SK-N-SH (cell line): ENCODE data around the gene GGA2. TPM values are rescaled to one million over a fixed set of nuclear protein-coding genes. Genes with fewer than 3 reads are reported as not detected.

Experiments
- CTCF ChIA-PET: fragments of 300-600, 350-600 bp; formaldehyde crosslinking; extraction: SDS; loops from one replicate; lab custom pipeline; 2021; lab: Yijun Ruan, JAX
- POLR2A ChIA-PET: fragments of 350-600 bp; sonication (Branson Sonifier 250); formaldehyde crosslinking; extraction: SDS; loops from one replicate; lab custom pipeline; 2020; ENCODE audit warnings: antibody characterized with exemption, inconsistent platforms; lab: Yijun Ruan, JAX
- DNase-seq: peaks from one replicate; pipeline ENCODE4 v3.0.0; 2012
- H2AFZ ChIP-seq: fragments of 200-600 bp; sonication (generic); 2 replicates; pipeline ENCODE4 v1.8.1; 2016; ENCODE audit warnings: antibody characterized with exemption, mild to moderate bottlenecking, low read depth
- H3F3A ChIP-seq: fragments of 200-600 bp; sonication (generic); replicated peaks from 2 replicates; pipeline ENCODE3; 2016; ENCODE audit warnings: antibody characterized with exemption, mild to moderate bottlenecking; ENCODE audit not compliant: insufficient read depth
- H3K27ac ChIP-seq, 2 experiments: fragments of 200-500 bp in 1 of 2; fragments of 200-600 bp in 1 of 2; sonication (Bioruptor generic) in 1 of 2; sonication (generic), shearing (Covaris generic) in 1 of 2; 2 replicates each; pipeline versions ENCODE4 v1.5.1 to v1.6.1; 2014 to 2016; ENCODE audit warnings: low read depth in 2 of 2, inconsistent platforms in 1 of 2, low read length in 1 of 2, mild to moderate bottlenecking in 1 of 2, mixed read lengths in 1 of 2
- H3K27me3 ChIP-seq: fragments of 200-600 bp; sonication (generic), shearing (Covaris generic); 2 replicates; pipeline ENCODE4 v1.6.1; 2016; ENCODE audit warnings: mixed run types; ENCODE audit not compliant: insufficient read depth
- H3K36me3 ChIP-seq, 2 experiments: fragments of 200-500 bp in 1 of 2; fragments of 200-600 bp in 1 of 2; sonication (Bioruptor generic) in 1 of 2; sonication (generic) in 1 of 2; replicated peaks in 1 of 2; 2 replicates each; pipeline versions ENCODE3 to v1.5.1; 2014 to 2016; ENCODE audit warnings: low read length in 1 of 2, mild to moderate bottlenecking in 1 of 2; ENCODE audit not compliant: insufficient read depth in 2 of 2, control insufficient read depth in 1 of 2
- H3K4me1 ChIP-seq, 2 experiments: fragments of 200-500 bp in 1 of 2; fragments of 200-600 bp in 1 of 2; sonication (Bioruptor generic) in 1 of 2; sonication (generic), shearing (Covaris generic) in 1 of 2; 2 replicates each; pipeline versions ENCODE4 v1.5.1 to v1.6.1; 2014 to 2016; ENCODE audit warnings: low read depth in 1 of 2, low read length in 1 of 2, mixed run types in 1 of 2; ENCODE audit not compliant: insufficient read depth in 2 of 2, control insufficient read depth in 1 of 2
- H3K4me2 ChIP-seq: fragments of 200-600 bp; sonication (generic), shearing (Covaris generic); 2 replicates; pipeline ENCODE4 v1.6.1; 2017; ENCODE audit warnings: mixed run types
- H3K4me3 ChIP-seq, 2 experiments: fragments of 200-500 bp in 1 of 2; fragments of 200-600 bp in 1 of 2; sonication (Bioruptor generic) in 1 of 2; sonication (generic), shearing (Covaris generic) in 1 of 2; 2 replicates each; pipeline versions ENCODE4 v1.5.1 to v1.8.1; 2014 to 2016; ENCODE audit warnings: low read depth in 2 of 2, inconsistent platforms in 1 of 2, low read length in 1 of 2, mild to moderate bottlenecking in 1 of 2, mixed read lengths in 1 of 2, moderate library complexity in 1 of 2
- H3K79me2 ChIP-seq: fragments of 200-600 bp; sonication (generic); 2 replicates; pipeline ENCODE4 v1.8.1; 2017; ENCODE audit warnings: mild to moderate bottlenecking; ENCODE audit not compliant: insufficient read depth
- H3K9ac ChIP-seq: fragments of 200-600 bp; sonication (generic); 2 replicates; pipeline ENCODE4 v1.6.1; 2017; ENCODE audit warnings: mixed run types
- H3K9me2 ChIP-seq: fragments of 200-600 bp; sonication (generic); 2 replicates; pipeline ENCODE4 v1.6.1; 2017; ENCODE audit warnings: mixed run types
- H3K9me3 ChIP-seq: fragments of 200-600 bp; sonication (generic); 2 replicates; pipeline ENCODE4 v1.6.1; 2017; ENCODE audit warnings: mixed run types, mild to moderate bottlenecking, moderate library complexity
- H4K20me1 ChIP-seq: fragments of 200-600 bp; sonication (generic); 2 replicates; pipeline ENCODE4 v1.6.1; 2017; ENCODE audit warnings: mild to moderate bottlenecking, mixed run types; ENCODE audit not compliant: insufficient read depth
- CHD2 ChIP-seq: fragments of 150-350 bp; IDR thresholded peaks from 2 replicates; pipeline ENCODE4 v1.6.1; 2018; ENCODE audit warnings: low read length; ENCODE audit not compliant: partially characterized antibody
- ELF1 ChIP-seq: IDR thresholded peaks from 2 replicates; pipeline ENCODE4 v1.4.0; 2012
- EP300 ChIP-seq, 2 experiments: IDR thresholded peaks; 2 replicates each; pipeline versions ENCODE4 v1.4.0 to v1.6.1; 2012; ENCODE audit warnings: borderline replicate concordance in 1 of 2, low read depth in 1 of 2, low read length in 1 of 2
- EZH2phosphoT487 ChIP-seq: fragments of 200-600 bp; sonication (generic); IDR thresholded peaks from 2 replicates; pipeline ENCODE4 v1.6.1; 2017; ENCODE audit warnings: low read depth, mixed run types, mild to moderate bottlenecking, antibody characterized with exemption, moderate library complexity, borderline replicate concordance
- FOXM1 ChIP-seq: IDR thresholded peaks from 2 replicates; pipeline ENCODE4 v1.4.0; 2012; ENCODE audit warnings: low read depth, mild to moderate bottlenecking
- GABPA ChIP-seq: IDR thresholded peaks from 2 replicates; pipeline ENCODE4 v1.4.0; 2012; ENCODE audit warnings: low read depth, mild to moderate bottlenecking
- MXI1 ChIP-seq: IDR thresholded peaks from 2 replicates; pipeline ENCODE4 v1.6.1; 2012; ENCODE audit warnings: mild to moderate bottlenecking, low read depth, low read length, improper control_type of control experiment
- NFIC ChIP-seq: IDR thresholded peaks from 2 replicates; pipeline ENCODE4 v1.4.0; 2012; ENCODE audit warnings: borderline replicate concordance
- POLR2AphosphoS5 ChIP-seq: IDR thresholded peaks from 2 replicates; pipeline ENCODE4 v1.6.1; 2012; ENCODE audit warnings: low read depth, low read length
- RAD21 ChIP-seq: IDR thresholded peaks from 2 replicates; pipeline ENCODE4 v1.6.1; 2012; ENCODE audit warnings: mild to moderate bottlenecking, low read length
- RXRA ChIP-seq: IDR thresholded peaks from 2 replicates; pipeline ENCODE4 v1.4.0; 2012; ENCODE audit warnings: low read depth, mild to moderate bottlenecking, borderline replicate concordance
- SIN3A ChIP-seq: IDR thresholded peaks from 2 replicates; pipeline ENCODE4 v1.6.1; 2012; ENCODE audit warnings: low read depth, mild to moderate bottlenecking, low read length, moderate library complexity, borderline replicate concordance
- TAF1 ChIP-seq: IDR thresholded peaks from 2 replicates; pipeline ENCODE4 v1.6.1; 2012; ENCODE audit warnings: low read depth, mild to moderate bottlenecking, low read length, moderate library complexity, borderline replicate concordance
- TCF12 ChIP-seq: IDR thresholded peaks from 2 replicates; pipeline ENCODE4 v1.4.0; 2012
- TEAD4 ChIP-seq: IDR thresholded peaks from 2 replicates; pipeline ENCODE4 v1.4.0; 2012; ENCODE audit warnings: mild to moderate bottlenecking, borderline replicate concordance; ENCODE audit not compliant: insufficient read depth
- YY1 ChIP-seq: IDR thresholded peaks from 2 replicates; pipeline ENCODE4 v1.4.0; 2012; ENCODE audit warnings: low read depth, mild to moderate bottlenecking
- WGBS: methylation state at CpG from one replicate; pipeline ENCODE4 v1.1.6; 2017; ENCODE audit warnings: low lambda C conversion rate; 5-methylcytosine and 5-hydroxymethylcytosine counted together
- polyA plus RNA-seq, 3 experiments: library from polyadenylated mRNA; depleted of rRNA; stranded (reverse); fragments of >200 nt; gene quantifications; 2 replicates each; pipeline ENCODE4 v1.2.3, GENCODE V29; 2012
- TF ChIP-seq, protein P1 (sequence below): fragments of 150-350 bp; IDR thresholded peaks from 2 replicates; pipeline ENCODE4 v1.6.1; 2017; ENCODE audit warnings: antibody characterized with exemption, low read length, low read depth, borderline replicate concordance
- TF ChIP-seq, protein P2 (sequence below): fragments of 200-600 bp; sonication (generic); IDR thresholded peaks from 2 replicates; pipeline ENCODE4 v1.6.1; 2017; ENCODE audit warnings: antibody characterized with exemption, mild to moderate bottlenecking, moderate library complexity
- TF ChIP-seq, protein P3 (sequence below): IDR thresholded peaks from 2 replicates; pipeline ENCODE4 v1.4.0; 2012; ENCODE audit warnings: low read depth
- TF ChIP-seq, protein P4 (sequence below): fragments of 150-350 bp; IDR thresholded peaks from 2 replicates; pipeline ENCODE4 v1.6.1; 2016; ENCODE audit warnings: mild to moderate bottlenecking, low read depth, low read length

GGA2 gene
- polyA plus RNA-seq, 1 of the 3 experiments (the other 2 are of a cell fraction) = 23.4 TPM

DNA sequence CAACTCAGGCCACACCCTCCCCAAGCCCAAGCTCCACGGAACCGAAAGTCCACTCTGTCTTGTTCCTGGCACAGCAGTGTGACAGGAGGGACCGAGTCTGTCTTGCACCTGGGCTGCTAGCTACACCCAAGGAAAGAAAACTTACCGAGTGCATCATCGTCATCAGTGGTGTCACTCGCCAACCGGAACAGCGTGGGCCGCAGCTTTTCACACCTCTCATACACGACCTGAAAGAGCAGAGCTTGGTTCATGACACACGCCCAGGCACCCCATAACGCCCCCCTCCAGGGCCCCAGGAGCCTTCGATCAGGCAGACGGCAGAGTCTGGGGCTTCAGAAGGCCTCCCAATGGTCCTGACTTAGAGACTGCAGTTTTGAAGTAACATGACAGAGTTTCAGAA is 27.5 kb downstream of the GGA2 start:
- H3K9ac ChIP-seq = no peak overlapping the region
- H3F3A ChIP-seq = no peaks in the 10 kb centered on the region
- no peak overlapping the region for H2AFZ ChIP-seq
- H3K4me3 ChIP-seq = no peak overlapping the region
- H3K9me3 ChIP-seq = no peaks in the 10 kb centered on the region
- no peaks in the 10 kb centered on the region for H3K4me1 ChIP-seq
- H3K27me3 ChIP-seq = no peaks in the 10 kb centered on the region
- no peak for DNase-seq
- no peaks in the 10 kb centered on the region for H3K79me2 ChIP-seq
- WGBS = 95% methylated on average over 14 of the region's 14 CpGs
- POLR2A ChIA-PET = no interaction called here
- CTCF ChIA-PET = no interaction called here
- no peak overlapping the region for H3K27ac ChIP-seq
- TF ChIP-seq TCF12 (no peak), TEAD4 (no peak), EP300 (IDR thresholded peaks at IDR 0.05; ENCODE audit: borderline replicate concordance in 1 of 2, low read depth in 1 of 2, low read length in 1 of 2) (no peak), ELF1 (no peak), SIN3A (no peak), TAF1 (no peak), POLR2AphosphoS5 (no peak), EZH2phosphoT487 (no peak), RXRA (no peak), FOXM1 (no peak), MXI1 (no peak)
- TF ChIP-seq, protein P1, sequence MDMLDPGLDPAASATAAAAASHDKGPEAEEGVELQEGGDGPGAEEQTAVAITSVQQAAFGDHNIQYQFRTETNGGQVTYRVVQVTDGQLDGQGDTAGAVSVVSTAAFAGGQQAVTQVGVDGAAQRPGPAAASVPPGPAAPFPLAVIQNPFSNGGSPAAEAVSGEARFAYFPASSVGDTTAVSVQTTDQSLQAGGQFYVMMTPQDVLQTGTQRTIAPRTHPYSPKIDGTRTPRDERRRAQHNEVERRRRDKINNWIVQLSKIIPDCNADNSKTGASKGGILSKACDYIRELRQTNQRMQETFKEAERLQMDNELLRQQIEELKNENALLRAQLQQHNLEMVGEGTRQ = no peak
- TF ChIP-seq, protein P2, sequence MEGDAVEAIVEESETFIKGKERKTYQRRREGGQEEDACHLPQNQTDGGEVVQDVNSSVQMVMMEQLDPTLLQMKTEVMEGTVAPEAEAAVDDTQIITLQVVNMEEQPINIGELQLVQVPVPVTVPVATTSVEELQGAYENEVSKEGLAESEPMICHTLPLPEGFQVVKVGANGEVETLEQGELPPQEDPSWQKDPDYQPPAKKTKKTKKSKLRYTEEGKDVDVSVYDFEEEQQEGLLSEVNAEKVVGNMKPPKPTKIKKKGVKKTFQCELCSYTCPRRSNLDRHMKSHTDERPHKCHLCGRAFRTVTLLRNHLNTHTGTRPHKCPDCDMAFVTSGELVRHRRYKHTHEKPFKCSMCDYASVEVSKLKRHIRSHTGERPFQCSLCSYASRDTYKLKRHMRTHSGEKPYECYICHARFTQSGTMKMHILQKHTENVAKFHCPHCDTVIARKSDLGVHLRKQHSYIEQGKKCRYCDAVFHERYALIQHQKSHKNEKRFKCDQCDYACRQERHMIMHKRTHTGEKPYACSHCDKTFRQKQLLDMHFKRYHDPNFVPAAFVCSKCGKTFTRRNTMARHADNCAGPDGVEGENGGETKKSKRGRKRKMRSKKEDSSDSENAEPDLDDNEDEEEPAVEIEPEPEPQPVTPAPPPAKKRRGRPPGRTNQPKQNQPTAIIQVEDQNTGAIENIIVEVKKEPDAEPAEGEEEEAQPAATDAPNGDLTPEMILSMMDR = no peak
- H3K4me2 ChIP-seq = no peak overlapping the region
- H3K36me3 ChIP-seq = peaks cover 30 to 60% of the 10 kb centered on the region in 2 experiments
- H4K20me1 ChIP-seq = no peaks in the 10 kb centered on the region
- H3K9me2 ChIP-seq = no peaks in the 10 kb centered on the region

DNA sequence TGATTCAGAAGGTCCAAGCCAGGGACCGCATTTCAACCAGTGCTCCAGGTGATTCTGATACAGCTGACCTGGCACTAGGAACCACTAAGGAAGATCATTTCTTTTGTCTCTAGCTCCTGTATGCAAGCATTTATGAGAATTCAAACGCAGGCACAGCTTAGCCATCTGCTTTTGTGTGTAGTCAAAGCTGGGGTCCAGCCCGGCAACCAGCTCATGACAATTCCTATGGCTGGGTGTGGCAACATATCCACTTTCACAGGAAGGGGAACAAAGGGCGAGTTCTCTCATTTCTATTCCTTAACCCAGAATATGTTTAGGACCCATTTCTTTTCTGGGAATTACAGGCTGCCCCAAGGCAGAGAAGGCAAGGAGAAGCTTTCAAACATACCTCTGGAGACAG is 30.0 kb downstream of the GGA2 start:
- no peaks in the 10 kb centered on the region for H3K4me1 ChIP-seq
- H3F3A ChIP-seq = no peaks in the 10 kb centered on the region
- H3K79me2 ChIP-seq = no peaks in the 10 kb centered on the region
- H3K4me2 ChIP-seq = no peak overlapping the region
- no peak overlapping the region for H3K4me3 ChIP-seq
- no peaks in the 10 kb centered on the region for H4K20me1 ChIP-seq
- POLR2A ChIA-PET = no interaction called here
- H3K9ac ChIP-seq = no peak overlapping the region
- CTCF ChIA-PET = interaction anchor here (0.5 kb wide), 1 partner anchor 488 kb away, joined by 4 read pairs; no protein-coding TSS in a partner anchor
- peaks cover 40 to 60% of the 10 kb centered on the region in 2 experiments for H3K36me3 ChIP-seq
- H3K27me3 ChIP-seq = no peaks in the 10 kb centered on the region
- no peak for TF ChIP-seq EP300 (IDR thresholded peaks at IDR 0.05; ENCODE audit: borderline replicate concordance in 1 of 2, low read depth in 1 of 2, low read length in 1 of 2)
- no peak for TF ChIP-seq YY1
- no peak for TF ChIP-seq TAF1
- TF ChIP-seq CHD2 = no peak
- TF ChIP-seq, protein P3, sequence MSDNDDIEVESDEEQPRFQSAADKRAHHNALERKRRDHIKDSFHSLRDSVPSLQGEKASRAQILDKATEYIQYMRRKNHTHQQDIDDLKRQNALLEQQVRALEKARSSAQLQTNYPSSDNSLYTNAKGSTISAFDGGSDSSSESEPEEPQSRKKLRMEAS = no peak
- no peak for TF ChIP-seq SIN3A
- TF ChIP-seq NFIC = no peak
- no peak for TF ChIP-seq FOXM1
- no peak for TF ChIP-seq GABPA
- TF ChIP-seq RAD21 = no peak
- TF ChIP-seq, protein P4, sequence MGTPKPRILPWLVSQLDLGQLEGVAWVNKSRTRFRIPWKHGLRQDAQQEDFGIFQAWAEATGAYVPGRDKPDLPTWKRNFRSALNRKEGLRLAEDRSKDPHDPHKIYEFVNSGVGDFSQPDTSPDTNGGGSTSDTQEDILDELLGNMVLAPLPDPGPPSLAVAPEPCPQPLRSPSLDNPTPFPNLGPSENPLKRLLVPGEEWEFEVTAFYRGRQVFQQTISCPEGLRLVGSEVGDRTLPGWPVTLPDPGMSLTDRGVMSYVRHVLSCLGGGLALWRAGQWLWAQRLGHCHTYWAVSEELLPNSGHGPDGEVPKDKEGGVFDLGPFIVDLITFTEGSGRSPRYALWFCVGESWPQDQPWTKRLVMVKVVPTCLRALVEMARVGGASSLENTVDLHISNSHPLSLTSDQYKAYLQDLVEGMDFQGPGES = no peak
- TF ChIP-seq, all 33 proteins: peak for 0
- DNase-seq = no peak
- H2AFZ ChIP-seq = no peak overlapping the region
- H3K9me3 ChIP-seq = no peaks in the 10 kb centered on the region
- no peak overlapping the region for H3K27ac ChIP-seq
- H3K9me2 ChIP-seq = no peaks in the 10 kb centered on the region
- WGBS = 93% methylated on average over 4 of the region's 4 CpGs
